SU-DHL-6 (cell line): ENCODE measurements around the gene TMEM198.

Source experiments
- H2AFZ ChIP-seq: fragments of 200-600 bp; sonication (generic); 2 replicates; pipeline ENCODE4 v1.6.1; 2014; ENCODE audit warnings: low read depth, mild to moderate bottlenecking, moderate library complexity, mixed read lengths, antibody characterized with exemption, low read length; ENCODE audit not compliant: severe bottlenecking
- H3F3A ChIP-seq: fragments of 200-600 bp; shearing (Covaris generic); 2 replicates; pipeline ENCODE4 v1.6.0; 2016; ENCODE audit warnings: antibody characterized with exemption, mild to moderate bottlenecking; ENCODE audit not compliant: insufficient read depth
- H3K27ac ChIP-seq: fragments of 200-600 bp; sonication (generic); 2 replicates; pipeline ENCODE4 v1.5.1; 2016; ENCODE audit warnings: low read depth, mild to moderate bottlenecking, low read length, moderate library complexity, mixed read lengths
- H3K27me3 ChIP-seq: fragments of 200-600 bp; sonication (generic), shearing (Covaris generic); 2 replicates; pipeline ENCODE4 v1.6.0; 2014; ENCODE audit warnings: mild to moderate bottlenecking, low read length
- H3K36me3 ChIP-seq: fragments of 200-600 bp; sonication (generic); 2 replicates; pipeline ENCODE4 v1.6.1; 2014; ENCODE audit warnings: mild to moderate bottlenecking, low read length, mixed read lengths
- H3K4me2 ChIP-seq: fragments of 300-600, 200-600 bp; shearing (Covaris generic), sonication (generic); 2 replicates; pipeline ENCODE4 v1.6.0; 2014; ENCODE audit warnings: low read length, low read depth, mild to moderate bottlenecking; ENCODE audit not compliant: poor library complexity, severe bottlenecking
- H3K4me3 ChIP-seq: fragments of 200-600 bp; sonication (generic); 2 replicates; pipeline ENCODE4 v1.5.1; 2014; ENCODE audit warnings: antibody characterized with exemption, low read length, mild to moderate bottlenecking, mixed read lengths; ENCODE audit not compliant: insufficient read depth, poor library complexity, severe bottlenecking
- H3K79me2 ChIP-seq: fragments of 200-600 bp; sonication (generic); 2 replicates; pipeline ENCODE4 v1.6.1; 2014; ENCODE audit warnings: mild to moderate bottlenecking, low read length, moderate library complexity; ENCODE audit not compliant: insufficient read depth
- H3K9ac ChIP-seq: fragments of 200-600 bp; sonication (generic); 2 replicates; pipeline ENCODE4 v1.7.0; 2014; ENCODE audit warnings: mild to moderate bottlenecking, low read length
- H3K9me2 ChIP-seq: fragments of 200-600 bp; sonication (generic); replicated peaks from 2 replicates; pipeline ENCODE4 v1.6.1; 2014; ENCODE audit warnings: low read length; ENCODE audit not compliant: insufficient read depth
- H3K9me3 ChIP-seq: fragments of 200-600 bp; sonication (generic); 2 replicates; pipeline ENCODE4 v1.6.1; 2014; ENCODE audit warnings: low read length, mixed read lengths; ENCODE audit not compliant: insufficient read depth
- H4K20me1 ChIP-seq: fragments of 200-600 bp; sonication (generic); 2 replicates; pipeline ENCODE4 v1.6.1; 2014; ENCODE audit warnings: low read depth, mild to moderate bottlenecking, antibody characterized with exemption, low read length, moderate library complexity, mixed read lengths
- CTCF ChIP-seq: fragments of 200-600 bp; sonication (generic); IDR thresholded peaks from one replicate; pipeline ENCODE4 v1.5.1; 2017; ENCODE audit warnings: antibody characterized with exemption, mild to moderate bottlenecking, low read length, moderate library complexity; ENCODE audit not compliant: insufficient read depth, poor library complexity, severe bottlenecking
- EZH2phosphoT487 ChIP-seq: fragments of 200-600 bp; sonication (generic), shearing (Covaris generic); conservative IDR thresholded peaks from 2 replicates; pipeline ENCODE4 v1.6.1; 2018; ENCODE audit warnings: mild to moderate bottlenecking, antibody characterized with exemption, low read length, moderate library complexity, mixed read lengths

The TMEM198 gene

GRCh38 chr2:219522111-219523030, 21.5 kb upstream of the TMEM198 start:
- no peak overlapping the region for H3K4me2 ChIP-seq
- no peak for TF ChIP-seq CTCF
- no peak for TF ChIP-seq EZH2phosphoT487
- H3K9me2 ChIP-seq: no peaks in the 10 kb centered on the region
- no peak overlapping the region for H2AFZ ChIP-seq
- H3K27me3 ChIP-seq: no peaks in the 10 kb centered on the region
- H3K79me2 ChIP-seq: no peaks in the 10 kb centered on the region
- no peaks in the 10 kb centered on the region for H3F3A ChIP-seq
- no peak overlapping the region for H3K9ac ChIP-seq
- H3K9me3 ChIP-seq: no peaks in the 10 kb centered on the region
- no peaks in the 10 kb centered on the region for H4K20me1 ChIP-seq
- H3K27ac ChIP-seq: no peak overlapping the region
- H3K4me3 ChIP-seq: no peak overlapping the region
- H3K36me3 ChIP-seq: no peaks in the 10 kb centered on the region

GRCh38 chr2:219523031-219523671, 20.7 kb upstream of the TMEM198 start:
- no peak for TF ChIP-seq EZH2phosphoT487
- TF ChIP-seq CTCF: no peak
- H3K9me2 ChIP-seq: no peaks in the 10 kb centered on the region
- H3K79me2 ChIP-seq: no peaks in the 10 kb centered on the region
- H3K9me3 ChIP-seq: no peaks in the 10 kb centered on the region
- no peak overlapping the region for H3K9ac ChIP-seq
- H3K36me3 ChIP-seq: no peaks in the 10 kb centered on the region
- no peak overlapping the region for H3K4me2 ChIP-seq
- H4K20me1 ChIP-seq: no peaks in the 10 kb centered on the region
- H3K27ac ChIP-seq: no peak overlapping the region
- no peaks in the 10 kb centered on the region for H3K27me3 ChIP-seq
- no peaks in the 10 kb centered on the region for H3F3A ChIP-seq
- no peak overlapping the region for H3K4me3 ChIP-seq
- no peak overlapping the region for H2AFZ ChIP-seq

- Histone ChIP-seq H3F3A (no peaks in the 10 kb centered on the region), H3K27ac (no peak overlapping the region), H3K79me2 (no peaks in the 10 kb centered on the region), H3K9ac (no peak overlapping the region), H2AFZ (no peak overlapping the region), H4K20me1 (no peaks in the 10 kb centered on the region), H3K36me3 (no peaks in the 10 kb centered on the region), H3K27me3 (no peaks in the 10 kb centered on the region), H3K9me2 (no peaks in the 10 kb centered on the region), H3K4me2 (no peak overlapping the region), H3K4me3 (no peak overlapping the region), H3K9me3 (no peaks in the 10 kb centered on the region)
- TF ChIP-seq EZH2phosphoT487: no peak
- no peak for TF ChIP-seq CTCF
These were observed 19.0 kb upstream of the TMEM198 start for GRCh38 chr2:219524817-219525216.
